Islet of Langerhans (tissue), 1 donor: Measurements from ENCODE around the gene COA8.

ENCODE experiments used
- FAIRE-seq: peaks from one replicate; lab custom pipeline; 2011; peaks lifted over from hg19 to GRCh38; lab: Jason Lieb, UNC

The COA8 gene

DNA sequence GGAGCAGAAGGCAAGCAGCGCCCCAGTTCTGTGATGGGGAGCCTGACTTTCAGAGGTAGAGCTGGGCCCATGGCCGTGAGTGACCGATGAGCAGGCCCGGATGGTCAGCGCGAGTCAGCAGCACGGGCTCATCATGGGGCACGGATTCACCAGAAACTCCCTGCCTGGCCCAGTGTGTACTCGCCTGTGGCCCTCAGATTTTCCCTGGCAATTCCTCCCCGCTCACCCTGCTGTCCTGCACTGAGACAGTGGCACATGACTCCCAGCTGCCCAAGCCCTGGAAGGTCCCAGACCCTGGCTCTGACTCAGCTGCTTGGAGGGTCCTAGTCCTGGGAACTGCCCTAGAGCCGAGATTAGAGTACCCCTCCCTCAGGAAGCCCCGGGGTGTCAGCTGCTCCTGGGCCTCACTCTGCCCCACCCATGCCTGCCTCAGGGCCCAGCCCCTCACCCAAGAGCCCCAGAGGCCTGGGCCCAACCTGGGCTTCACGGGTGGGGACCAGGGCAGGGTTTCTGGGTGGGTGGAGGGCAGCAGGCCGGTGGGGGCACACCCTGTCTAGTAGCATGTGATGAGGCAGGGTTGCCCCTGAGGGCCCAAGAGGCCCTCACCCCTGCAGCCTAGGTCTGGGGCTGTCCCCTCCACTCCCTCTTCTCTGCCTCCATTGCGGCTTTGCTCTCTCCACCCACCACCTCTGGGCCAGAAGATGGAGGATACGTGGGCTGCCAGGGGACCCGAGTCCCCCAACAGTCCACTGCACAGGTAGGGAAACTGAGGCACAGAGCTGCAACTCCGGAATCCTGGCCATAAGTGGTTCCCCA is 25.4 kb upstream of the COA8 start:
- FAIRE-seq: no peak

DNA sequence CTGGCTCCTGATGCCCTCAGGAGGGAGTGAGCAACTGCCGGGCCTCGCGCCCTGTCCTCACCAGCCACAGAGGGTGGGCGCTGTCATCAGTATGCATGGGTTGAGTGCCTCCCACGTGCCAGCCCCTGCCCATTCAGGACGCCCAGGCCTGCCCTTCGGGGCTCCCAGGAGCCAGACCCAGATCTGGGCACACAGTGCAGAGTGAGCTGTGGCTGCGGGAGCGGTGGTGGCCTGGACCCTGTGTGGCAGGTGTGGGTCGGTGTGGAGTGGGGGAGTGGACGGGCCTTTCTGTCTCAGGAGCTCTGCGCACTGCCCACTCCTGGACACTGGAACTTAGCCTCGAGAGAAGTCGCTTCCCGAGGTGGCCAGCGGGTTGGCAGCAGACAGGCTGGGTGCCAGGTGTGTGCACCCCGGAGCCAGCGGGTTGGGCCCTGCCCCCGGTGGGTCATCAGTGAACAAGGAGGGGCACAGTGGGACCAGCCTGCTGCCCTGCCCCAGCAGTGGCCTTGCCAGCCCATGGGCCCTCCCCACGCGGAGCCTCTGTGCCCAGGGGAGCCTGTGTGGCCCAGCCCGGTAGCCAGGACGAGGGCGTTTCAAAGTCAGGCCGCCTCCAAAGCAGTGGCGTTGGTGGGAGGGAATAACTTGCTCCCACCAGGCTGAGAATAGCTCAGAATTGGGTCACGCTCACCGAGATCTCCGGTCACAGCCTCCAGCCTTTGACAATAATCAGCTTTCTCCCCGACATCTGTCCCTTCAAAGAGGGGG is 24.3 kb upstream of the COA8 start:
- FAIRE-seq: no peak

DNA sequence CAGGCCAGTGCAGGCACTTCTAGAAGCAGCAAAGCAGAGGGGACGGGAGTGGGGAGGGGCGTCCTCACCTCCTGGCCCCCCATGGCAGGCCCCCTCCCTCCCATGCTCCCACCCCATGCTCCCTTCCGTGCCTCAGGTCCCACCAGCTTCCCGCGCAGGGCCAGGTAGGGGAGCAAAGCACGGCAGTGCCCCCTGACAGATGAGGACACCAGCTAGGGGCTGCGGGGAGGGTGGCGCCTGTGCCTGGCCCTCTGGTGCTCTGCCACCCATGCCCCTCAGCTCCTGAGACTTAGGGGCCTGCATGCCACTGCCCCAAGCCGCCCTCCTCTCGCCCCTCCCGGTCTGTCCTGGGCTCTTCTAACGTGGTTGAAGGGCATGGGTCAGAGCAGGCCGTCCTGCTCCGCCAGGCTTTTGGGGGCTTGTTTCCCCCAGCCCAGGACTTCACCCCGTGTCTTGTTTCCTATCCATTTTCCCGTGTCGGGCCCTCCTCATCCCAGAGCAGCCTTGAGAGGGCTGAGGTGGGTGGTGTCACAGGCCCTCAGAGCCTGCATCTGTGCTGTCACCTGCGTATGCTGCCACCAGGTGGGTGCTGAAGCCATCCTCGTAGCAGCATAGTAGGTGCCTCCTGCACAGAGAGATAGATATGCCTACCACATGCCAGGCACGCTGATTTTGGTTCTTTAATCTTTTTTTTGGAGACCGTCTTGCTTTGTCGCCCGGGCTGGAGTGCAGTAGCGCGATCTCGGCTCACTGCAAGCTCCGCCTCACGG is 23.5 kb upstream of the COA8 start:
- no peak for FAIRE-seq

DNA sequence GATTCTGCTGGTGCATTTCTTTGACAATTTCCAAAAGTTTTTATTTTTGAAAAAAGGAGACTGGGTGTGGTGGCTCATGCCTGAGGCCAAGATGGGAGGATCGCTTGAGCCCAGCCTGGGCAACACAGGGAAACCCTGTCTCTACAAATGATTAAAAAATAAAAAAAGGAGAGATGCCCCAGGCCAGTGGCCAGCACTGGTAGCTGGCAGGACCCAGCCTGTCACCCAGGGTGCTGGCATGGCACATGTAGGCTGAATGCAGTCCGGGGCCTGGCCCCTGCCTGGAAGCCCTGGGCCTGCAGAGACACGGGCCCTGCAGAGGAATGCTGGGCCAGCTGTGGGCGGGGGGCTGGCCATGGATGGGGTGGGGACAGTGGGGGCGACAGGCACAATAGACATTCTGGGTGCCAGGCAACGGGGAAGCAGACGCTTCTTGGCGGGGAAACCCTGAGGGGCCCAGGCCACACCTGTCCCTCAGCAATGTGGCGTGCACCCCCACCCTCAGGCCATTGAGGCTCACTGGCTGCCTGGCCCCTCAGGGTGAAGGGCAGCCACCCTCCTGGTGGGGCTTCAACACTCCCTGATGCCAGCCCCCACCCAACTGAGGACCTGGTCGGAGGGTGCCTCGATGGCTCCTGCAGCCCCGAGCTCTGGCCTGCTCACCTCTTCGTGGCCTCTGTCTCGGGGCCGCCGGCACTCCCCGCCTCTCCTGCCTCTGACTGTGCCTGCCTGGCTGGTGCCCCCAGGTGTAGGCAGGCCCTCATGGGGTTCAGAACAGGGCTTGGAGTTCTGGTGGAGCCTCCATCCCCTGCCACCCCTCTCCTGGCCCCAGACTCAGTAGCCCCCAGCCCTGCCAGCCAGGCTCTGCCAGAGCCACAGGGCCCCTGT is 21.7 kb upstream of the COA8 start:
- FAIRE-seq: no peak

DNA sequence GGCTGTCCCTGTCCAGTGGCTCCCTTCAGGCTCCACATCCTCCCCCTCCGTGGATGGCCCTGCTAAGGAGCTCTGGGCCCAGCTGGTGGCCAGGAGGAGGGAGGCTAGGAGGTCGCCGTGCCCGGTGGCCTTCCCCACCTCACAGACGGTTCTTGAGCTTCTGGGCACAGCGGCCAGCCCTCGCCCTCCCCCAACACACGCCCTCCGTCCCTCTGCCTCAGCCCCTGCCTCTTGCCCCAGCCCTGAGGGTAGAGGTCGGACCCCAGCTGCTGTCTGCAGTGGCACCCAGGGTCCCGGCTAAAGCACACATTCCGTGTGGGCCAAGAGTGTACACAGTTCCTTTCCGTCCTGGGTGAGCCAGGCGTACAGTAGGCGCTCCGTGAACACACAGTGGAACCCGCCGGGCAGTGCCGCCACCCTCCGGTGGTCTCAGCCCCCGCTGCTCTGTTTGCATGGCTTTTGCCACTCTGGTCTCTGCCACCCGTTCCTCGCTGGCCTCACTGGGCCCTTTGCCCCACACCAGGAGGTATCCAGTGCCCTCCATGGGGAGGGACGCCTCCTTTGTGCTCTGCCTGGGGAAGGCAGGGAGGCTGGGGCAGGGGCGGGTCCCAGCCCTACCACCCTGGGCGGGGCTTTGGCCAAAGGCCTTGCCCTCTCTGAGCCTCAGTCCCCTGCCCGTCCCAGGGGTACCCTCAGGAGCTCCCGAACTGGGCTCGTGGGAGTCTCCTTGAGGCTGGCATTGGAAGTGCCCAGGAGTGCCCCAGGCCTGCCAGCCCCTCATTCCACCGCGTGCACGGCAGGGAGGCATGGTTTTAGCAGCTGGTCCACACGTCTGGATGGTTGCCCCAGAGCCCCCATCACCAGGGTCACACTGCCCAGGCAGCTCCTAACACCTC is 20.8 kb upstream of the COA8 start:
- FAIRE-seq: no peak

DNA sequence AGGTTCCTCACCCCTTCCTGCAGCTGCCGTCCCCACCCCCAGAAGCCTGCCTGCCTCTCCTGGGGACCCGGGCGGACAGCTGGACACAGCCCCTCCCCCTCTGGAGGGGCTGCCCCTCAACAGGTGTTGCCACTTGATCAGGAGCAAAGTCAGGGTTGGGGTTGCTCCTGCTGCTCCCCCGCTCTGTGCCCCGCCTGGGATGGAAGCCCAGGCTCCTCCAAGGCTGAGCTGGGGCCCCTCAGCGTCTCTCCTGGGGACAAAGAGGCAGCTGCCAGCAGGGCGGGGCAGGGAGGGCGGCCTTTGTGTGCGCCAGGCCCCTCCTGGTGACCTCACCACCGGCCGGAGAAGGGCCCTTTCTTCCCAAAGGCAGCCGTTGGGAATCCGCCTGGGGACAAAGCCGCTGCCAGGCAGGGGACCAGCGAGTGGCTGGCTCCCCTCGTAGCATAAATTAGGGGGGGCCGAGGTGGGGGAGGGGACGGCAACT is 20.1 kb upstream of the COA8 start:
- no peak for FAIRE-seq

DNA sequence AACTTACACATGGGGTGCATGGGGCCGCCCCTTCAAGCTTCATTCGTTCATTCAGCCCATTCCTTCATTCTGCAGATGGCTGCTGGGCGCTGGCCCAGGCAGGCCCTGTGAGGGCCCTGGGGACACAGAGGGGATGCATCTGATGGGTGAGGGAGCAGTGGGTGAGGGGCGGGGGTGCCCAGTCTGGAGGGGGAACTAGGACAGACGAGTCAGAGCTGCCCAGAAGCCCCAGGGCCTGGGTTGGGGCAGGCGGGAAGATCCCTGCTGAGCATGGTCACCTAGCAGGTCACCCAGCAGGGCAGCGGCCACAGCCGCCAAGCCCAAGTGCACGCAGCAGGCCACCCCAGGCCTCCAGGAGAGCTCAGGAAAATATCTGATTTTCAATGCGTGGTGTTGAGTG is 19.6 kb upstream of the COA8 start:
- FAIRE-seq: no peak

DNA sequence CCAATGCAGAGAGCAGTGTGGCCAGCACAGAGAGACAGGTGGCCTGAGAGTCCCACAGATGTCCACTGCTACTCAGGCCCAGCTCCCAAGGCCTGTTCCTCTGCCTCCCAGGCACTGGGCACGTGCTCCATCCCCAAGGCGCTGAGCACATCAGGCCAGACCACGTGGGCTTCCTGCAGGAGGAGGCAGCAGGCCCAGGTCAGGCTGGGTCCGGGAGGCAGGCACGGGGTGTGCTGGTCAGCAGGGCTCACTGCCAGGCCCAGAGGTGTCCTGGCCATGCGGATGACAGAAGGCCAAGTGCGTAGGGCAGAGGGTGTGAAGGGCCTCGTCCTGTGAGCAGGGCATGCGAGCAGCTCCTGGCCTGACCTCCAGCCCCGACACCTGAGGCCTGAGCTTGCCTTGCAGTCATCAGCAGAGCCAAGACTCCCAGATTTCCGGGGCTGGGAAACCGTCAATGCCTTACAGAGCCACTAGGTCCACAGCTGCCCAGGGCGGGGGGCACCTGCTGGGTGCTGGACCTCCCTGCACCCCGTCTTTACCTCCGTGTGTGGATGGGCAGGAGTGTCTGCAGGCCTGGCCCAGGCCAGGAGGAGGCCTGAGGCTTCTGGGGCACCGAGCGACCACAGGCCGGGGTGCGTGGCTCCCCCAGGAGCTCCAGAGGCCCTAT is 18.9 kb upstream of the COA8 start:
- FAIRE-seq: no peak

DNA sequence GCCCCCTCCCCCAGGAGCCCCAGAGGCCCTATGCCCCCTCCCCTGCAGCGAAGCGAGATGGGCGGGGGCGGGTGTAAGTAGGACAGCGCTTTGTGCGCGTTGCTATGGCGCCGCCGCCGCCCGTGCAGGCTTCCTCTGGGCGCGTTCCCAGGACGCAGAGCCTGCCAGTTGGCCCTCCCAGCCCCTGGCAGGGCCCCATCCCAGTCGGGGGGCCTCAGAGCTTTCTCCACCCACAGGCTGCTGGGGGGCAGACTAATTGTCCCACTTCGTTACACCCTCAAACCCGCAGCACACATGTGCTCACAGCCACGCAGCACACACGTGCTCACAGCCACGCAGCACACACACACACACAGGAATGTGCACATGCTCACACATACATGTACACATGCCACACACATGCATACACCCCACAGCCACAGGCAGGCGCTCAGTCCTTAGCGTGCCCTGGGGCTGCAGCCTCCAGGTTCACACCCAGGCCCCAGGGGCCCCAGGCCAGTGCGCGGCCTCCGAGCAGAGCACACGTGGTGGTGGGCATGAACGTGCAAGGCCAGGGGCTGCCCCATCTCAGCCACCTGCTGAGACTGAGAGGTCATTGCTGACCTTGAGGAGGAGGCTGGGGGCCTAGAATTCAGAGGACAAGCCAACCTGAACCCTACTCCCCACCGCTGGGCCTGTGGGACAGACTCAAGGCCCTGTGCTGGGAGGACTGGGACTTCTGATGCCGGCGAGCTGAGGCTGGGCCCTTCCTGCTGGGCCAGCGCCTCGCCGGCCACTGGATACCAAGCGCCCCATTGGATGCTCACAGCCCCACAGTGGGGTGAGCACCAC is 18.2 kb upstream of the COA8 start:
- no peak for FAIRE-seq

DNA sequence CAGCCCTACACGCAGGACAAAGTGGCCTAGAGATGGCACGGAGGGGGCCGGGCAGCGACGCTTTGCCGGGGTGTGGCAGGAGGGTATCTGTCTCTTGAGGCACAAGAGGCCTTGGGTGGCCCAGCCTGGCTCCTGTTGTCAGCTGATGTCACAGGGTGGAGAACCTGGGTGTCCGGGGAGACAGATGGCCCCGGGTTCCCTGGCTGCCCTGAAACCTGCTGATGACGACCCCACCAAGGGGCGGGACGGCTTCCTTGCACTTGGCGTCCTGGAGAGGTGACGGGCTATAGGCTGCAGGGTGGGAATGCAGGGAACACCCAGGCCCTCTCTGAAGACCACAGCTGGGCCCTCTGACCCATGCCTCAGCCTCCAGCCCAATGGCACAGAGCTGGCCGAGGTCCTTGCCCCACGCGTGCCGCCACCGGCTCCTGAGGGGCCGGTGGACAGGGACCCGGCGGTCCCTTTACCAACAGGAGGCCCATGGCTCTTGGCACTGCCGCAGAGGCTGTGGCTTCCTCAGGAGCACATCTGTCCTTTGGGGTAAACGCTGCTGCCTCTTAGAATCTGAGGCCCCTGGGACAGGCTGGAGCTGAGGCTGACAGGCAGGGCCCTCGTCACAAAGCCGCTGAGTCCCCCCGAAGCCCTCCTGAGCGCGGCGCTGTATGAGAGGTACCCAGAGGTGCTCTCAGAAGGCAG is 17.4 kb upstream of the COA8 start:
- FAIRE-seq: no peak

DNA sequence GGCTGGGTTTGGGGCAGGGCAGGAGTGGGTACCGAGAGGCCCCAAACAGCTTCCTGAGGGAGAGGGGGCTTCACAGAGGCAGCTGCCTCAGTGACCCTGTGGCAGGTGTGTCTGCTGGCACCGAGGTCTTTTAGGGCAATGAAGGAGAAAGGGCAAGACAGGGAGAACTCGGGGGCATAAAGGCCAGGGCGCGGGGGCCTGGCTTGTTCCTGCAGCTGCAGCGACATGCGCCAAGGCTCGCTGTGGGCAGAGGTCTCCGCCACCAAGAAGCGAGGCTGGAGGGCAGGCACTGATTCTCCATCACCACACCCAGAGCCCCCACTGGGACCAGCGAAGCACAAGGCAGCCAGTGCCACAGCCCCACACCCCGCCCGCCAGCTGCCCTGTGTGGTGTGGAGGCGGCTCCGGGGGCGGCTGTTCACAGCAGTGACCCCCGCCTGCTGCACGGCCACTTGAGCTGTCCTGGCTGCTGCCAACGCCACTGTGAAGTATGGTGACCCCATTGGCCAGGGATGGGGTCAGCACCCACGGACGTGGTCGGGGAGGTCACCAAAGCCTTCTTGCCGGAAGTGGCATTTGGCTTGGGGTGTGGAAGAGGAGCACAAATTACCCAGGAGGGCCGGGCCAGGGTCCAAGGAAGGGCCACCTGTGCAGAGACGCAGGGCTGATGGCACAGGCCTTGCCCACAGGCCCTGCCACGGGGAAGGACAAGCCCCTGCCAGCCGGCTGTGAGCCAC is 16.7 kb upstream of the COA8 start:
- FAIRE-seq: no peak

DNA sequence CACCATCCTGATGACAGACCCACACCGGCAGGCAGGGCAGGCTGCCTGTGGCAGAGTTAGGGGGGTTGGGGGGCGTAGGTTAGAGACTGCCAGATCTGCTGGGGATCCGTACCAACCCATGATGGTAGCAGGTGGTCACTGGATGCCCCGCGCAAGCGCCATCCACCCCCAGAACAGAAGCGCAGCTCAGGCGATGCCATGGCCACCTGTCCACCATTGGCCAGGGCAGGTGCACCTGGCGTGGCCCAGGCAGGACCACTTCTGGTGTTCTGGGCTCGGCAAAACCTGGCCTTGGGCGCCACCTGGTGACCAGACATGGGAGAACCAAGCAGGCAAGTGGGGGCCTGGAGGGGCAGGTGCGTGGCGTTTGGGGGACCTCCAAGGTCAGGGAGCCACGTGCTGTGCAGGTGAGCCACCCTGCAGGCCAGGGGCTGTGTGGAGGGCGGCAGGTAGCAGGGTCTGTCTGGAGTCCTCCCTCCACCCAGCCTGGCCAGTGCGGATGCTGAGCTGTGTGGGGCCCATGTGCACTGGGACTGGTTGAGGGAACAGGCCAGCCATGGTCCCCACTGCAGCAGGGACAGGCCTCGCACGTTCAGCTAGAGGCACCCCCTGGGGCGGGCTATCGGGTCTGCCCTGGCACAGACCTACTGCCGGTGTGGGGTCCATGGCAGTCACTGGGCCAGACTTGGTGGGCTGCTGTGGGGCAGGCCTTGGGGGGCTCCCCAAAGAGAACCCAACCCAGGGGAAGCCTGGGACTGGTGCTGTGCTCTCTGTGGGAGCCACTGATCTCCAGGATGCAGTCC is 15.9 kb upstream of the COA8 start:
- no peak for FAIRE-seq

DNA sequence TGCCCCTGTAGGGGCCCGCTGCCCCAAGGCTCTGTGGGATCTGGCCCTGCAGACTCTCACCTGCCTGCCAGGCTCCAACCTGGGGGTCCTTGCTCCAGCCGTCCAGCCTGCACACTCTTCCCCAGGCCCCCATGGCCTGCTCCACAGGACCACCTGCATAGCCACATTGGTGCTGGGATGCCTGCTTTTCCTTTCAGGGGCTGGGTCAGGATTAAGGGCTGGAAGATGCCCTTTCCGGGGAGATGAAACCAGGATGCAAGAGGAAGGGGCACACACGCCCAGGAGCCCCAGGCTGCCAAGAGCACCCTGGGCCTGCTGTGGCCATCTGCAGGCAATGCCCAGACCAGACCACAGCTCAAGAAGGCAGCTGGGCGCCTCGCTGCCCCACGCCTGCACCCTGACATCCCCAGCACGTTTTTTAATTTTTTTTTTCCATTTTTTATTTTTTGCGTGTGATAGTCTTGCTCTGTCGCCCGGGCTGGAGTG is 15.3 kb upstream of the COA8 start:
- FAIRE-seq: no peak

DNA sequence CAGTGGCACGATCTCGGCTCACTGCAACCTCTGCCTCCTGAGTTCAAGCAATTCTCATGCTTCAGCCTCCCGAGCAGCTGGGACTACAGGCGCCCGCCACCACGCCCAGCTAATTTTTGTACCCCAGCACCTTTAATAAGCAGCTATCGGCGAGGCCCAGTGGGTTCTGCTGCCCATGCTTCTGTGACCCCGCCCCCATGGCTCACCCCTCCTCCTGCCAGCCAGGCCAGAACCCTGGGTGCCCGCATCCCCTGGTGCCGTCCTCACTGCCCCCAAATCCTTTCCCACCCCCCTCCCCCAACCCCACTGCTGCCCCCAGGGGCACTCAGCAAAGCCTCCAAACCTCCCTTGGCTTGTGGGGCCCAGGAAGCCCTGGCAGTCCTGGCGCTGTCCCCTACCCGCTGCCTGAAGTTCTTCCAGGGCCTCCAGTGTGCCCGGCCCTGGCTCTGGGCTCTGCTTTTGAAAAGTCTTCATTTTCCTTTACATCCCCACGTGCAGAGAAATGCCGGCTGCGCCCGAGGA is 14.8 kb upstream of the COA8 start:
- FAIRE-seq: no peak

DNA sequence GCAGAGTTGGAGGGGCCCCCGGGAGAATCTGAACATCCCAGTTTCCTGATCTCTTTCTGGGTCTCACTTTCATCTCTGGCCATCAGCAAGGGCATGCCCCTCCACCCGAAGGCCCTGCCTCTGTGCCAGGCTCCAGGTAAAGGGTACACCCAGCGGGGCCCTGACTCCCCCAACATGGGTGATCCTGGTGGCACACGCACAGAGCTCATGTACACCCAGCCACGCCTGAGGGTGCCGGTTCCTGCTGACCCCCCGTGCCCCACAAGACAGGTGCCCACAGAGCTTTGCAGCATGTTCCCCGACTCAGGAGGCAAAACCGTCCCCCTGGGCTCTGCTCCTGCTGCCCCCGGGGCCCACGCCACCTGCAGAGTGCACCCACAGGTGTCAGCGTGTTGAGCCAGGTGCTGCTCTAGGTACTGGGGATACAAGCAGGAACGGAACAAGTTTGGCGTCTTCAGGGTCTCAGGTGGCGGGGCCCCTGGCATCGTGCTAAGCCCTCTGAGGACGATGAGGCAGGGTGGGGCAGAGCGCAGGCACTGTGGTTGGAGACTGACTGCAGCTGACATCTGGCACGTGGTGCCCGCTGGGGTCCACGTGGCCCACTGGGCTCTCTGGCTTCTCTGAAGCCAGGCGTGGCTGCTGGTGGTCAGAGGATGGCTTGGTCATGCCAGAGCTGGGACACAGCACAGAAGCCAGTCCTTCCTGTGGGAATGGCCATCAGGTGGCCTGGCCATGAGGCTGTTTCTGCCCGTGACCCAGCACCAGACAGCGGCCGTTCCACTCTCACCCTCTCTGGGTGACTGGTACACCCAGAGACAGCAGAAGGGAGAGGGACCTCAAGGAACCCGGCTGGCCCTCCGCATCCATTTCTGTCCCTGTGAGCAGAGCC is 14.1 kb upstream of the COA8 start:
- no peak for FAIRE-seq
